ENCODE measurements around the gene ORC3. TPM values are rescaled to one million over a fixed set of nuclear protein-coding genes. Genes with fewer than 3 reads are reported as not detected.
"Not testable (repeated sequence)": the region's sequence is repeated elsewhere in the genome, so short reads cannot be mapped to it uniquely, and the experiment has no call there.

The ORC3 gene
- total RNA-seq, 1 donor from 2014 or later: 20.1 TPM

GRCh38 chr6:87706187-87706966, 116.4 kb downstream of the ORC3 start:
- Mint-ChIP-seq H3K27ac (ENCODE audit: unreplicated experiment) (no peak overlapping the region), H3K4me1 (ENCODE audit: low read depth, unreplicated experiment) (no peaks in the 10 kb centered on the region), H3K36me3 (ENCODE audit: unreplicated experiment) (no peaks in the 10 kb centered on the region), H3K9me3 (ENCODE audit: unreplicated experiment) (peaks cover 9% of the 10 kb centered on the region), H3K27me3 (ENCODE audit: unreplicated experiment) (peaks cover 7% of the 10 kb centered on the region), H3K4me3 (ENCODE audit: unreplicated experiment) (no peak overlapping the region)
- no peak for TF ChIP-seq CTCF (IDR thresholded peaks at IDR 0.05; ENCODE audit: partially characterized antibody, unreplicated experiment)
- no peak for DNase-seq

- not testable (repeated sequence) for H3K4me1 Mint-ChIP-seq (ENCODE audit: low read depth, unreplicated experiment); H3K9me3 Mint-ChIP-seq (ENCODE audit: unreplicated experiment); DNase-seq; H3K27ac Mint-ChIP-seq (ENCODE audit: unreplicated experiment); H3K4me3 Mint-ChIP-seq (ENCODE audit: unreplicated experiment); H3K27me3 Mint-ChIP-seq (ENCODE audit: unreplicated experiment); H3K36me3 Mint-ChIP-seq (ENCODE audit: unreplicated experiment)
Measured at GRCh38 chr6:87708581-87709427, 118.9 kb downstream of the ORC3 start.

- DNase-seq: no peak
- H3K27me3 Mint-ChIP-seq (ENCODE audit: unreplicated experiment): no peaks in the 10 kb centered on the region
- H3K36me3 Mint-ChIP-seq (ENCODE audit: unreplicated experiment): no peaks in the 10 kb centered on the region
- H3K4me3 Mint-ChIP-seq (ENCODE audit: unreplicated experiment): no peak overlapping the region
- H3K9me3 Mint-ChIP-seq (ENCODE audit: unreplicated experiment): no peaks in the 10 kb centered on the region
- no peaks in the 10 kb centered on the region for H3K4me1 Mint-ChIP-seq (ENCODE audit: low read depth, unreplicated experiment)
- no peak overlapping the region for H3K27ac Mint-ChIP-seq (ENCODE audit: unreplicated experiment)
- TF ChIP-seq CTCF (IDR thresholded peaks at IDR 0.05; ENCODE audit: partially characterized antibody, unreplicated experiment): no peak
Measured at GRCh38 chr6:87710090-87710489, 120.2 kb downstream of the ORC3 start.

- H3K4me1 Mint-ChIP-seq (ENCODE audit: low read depth, unreplicated experiment); H3K4me3 Mint-ChIP-seq (ENCODE audit: unreplicated experiment); H3K27ac Mint-ChIP-seq (ENCODE audit: unreplicated experiment); DNase-seq; H3K36me3 Mint-ChIP-seq (ENCODE audit: unreplicated experiment); H3K27me3 Mint-ChIP-seq (ENCODE audit: unreplicated experiment); H3K9me3 Mint-ChIP-seq (ENCODE audit: unreplicated experiment): not testable (repeated sequence)
Measured at GRCh38 chr6:87712713-87713112, 122.8 kb downstream of the ORC3 start.

GRCh38 chr6:87714093-87714842, 124.3 kb downstream of the ORC3 start:
- H3K9me3 Mint-ChIP-seq (ENCODE audit: unreplicated experiment): no peaks in the 10 kb centered on the region
- H3K4me3 Mint-ChIP-seq (ENCODE audit: unreplicated experiment): no peak overlapping the region

More at GRCh38 chr6:87714093-87714842, 124.3 kb downstream of the ORC3 start:
- no peaks in the 10 kb centered on the region for H3K4me1 Mint-ChIP-seq (ENCODE audit: low read depth, unreplicated experiment)
- H3K27ac Mint-ChIP-seq (ENCODE audit: unreplicated experiment): no peak overlapping the region
- no peak for DNase-seq
- H3K36me3 Mint-ChIP-seq (ENCODE audit: unreplicated experiment): no peaks in the 10 kb centered on the region
- no peak for TF ChIP-seq CTCF (IDR thresholded peaks at IDR 0.05; ENCODE audit: partially characterized antibody, unreplicated experiment)
- no peaks in the 10 kb centered on the region for H3K27me3 Mint-ChIP-seq (ENCODE audit: unreplicated experiment)

Other genes with a start within 250 kb of the ORC3 start
- gene C6orf163, start 245.3 kb upstream of the ORC3 start, total RNA-seq (ENCODE audit: unreplicated experiment): 8.2 TPM
- gene CFAP206, start 182.2 kb upstream of the ORC3 start, total RNA-seq (ENCODE audit: unreplicated experiment): 1.9 TPM
- gene SLC35A1, start 117.2 kb upstream of the ORC3 start, total RNA-seq (ENCODE audit: unreplicated experiment): 21.9 TPM
- 42.0 TPM for gene RARS2, start 148 bp upstream of the ORC3 start, total RNA-seq (ENCODE audit: unreplicated experiment)
- 167 TPM for gene AKIRIN2, start 112.1 kb downstream of the ORC3 start, total RNA-seq (ENCODE audit: unreplicated experiment)